HG03045 (cell line): ENCODE results near the gene GPR89B.
A peak's percentile ranks its signal among the peaks of the same experiment; 100 is the strongest.
"Not testable (repeated sequence)": the region's sequence is repeated elsewhere in the genome, so short reads cannot be mapped to it uniquely, and the experiment has no call there.

Source experiments
- ATAC-seq: cut with Tn5 transposase; IDR thresholded peaks from one replicate; pipeline ENCODE4 v1.9.1; 2021; ENCODE audit warnings: mild to moderate bottlenecking, moderate library complexity; ENCODE audit not compliant: unreplicated experiment

Gene GPR89B

DNA sequence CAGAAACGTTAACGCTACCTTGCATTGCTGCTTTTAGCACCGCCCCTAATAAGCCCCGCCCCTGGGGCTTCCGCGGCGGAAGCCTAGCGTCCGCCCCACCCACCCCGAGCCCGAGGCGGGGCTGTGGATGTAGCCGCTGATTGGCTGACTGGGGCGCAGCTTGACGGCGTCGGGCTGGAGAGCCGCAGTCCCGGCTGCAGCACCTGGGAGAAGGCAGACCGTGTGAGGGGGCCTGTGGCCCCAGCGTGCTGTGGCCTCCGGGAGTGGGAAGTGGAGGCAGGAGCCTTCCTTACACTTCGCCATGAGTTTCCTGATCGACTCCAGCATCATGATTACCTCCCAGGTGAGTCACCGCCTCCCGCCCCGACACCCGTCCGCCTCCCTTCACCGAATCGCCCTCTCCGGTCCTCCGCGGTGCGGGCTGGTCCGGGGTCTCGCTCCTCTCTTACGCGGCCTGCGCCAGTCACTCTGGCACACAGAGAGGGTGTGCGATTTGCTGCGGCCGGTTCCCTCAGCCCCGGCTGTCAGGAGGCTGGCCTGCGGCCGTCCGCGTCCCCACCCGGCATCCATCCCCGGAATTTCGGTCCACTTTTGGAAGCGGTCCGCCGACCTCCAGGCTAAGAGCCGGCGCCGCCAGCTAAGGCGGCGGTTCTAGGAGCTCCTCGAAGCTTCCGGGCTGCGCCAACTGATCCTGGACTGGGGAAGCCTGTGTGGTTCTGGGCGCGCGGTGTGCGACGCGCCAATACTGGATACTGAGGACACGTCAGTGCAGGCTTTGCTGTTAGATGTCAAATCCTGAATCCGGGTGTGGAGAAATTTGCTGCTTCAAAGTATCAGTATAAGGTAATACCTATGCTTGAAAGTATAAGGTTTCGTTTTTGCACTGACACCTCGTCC lies at the start of gene GPR89B:
TSS of gene GPR89B (plus strand) at position 185 of the 897 bp plus-strand sequence. CDS start at position 302, 117 bp downstream.
- peak; percentile 98 for ATAC-seq

DNA sequence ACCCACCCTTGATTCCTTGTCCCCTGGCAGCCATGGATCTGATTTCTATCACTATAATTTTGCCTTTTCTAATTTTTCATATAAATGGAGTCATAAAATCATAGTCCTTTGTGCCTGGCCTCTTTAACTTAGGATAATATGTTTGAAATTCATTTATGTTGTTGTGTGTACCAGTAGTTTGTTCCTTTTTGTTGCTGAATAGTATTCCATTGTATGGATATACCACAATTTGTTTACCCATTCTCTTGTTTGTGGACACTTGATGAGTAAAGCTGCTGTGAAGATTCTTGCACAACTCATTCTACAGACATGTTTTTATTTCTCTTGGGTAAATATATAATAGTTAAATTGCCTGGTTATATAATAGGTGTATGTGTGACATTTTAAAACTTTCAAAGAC lies 48.3 kb upstream of the GPR89B start:
- ATAC-seq, result no peak

DNA sequence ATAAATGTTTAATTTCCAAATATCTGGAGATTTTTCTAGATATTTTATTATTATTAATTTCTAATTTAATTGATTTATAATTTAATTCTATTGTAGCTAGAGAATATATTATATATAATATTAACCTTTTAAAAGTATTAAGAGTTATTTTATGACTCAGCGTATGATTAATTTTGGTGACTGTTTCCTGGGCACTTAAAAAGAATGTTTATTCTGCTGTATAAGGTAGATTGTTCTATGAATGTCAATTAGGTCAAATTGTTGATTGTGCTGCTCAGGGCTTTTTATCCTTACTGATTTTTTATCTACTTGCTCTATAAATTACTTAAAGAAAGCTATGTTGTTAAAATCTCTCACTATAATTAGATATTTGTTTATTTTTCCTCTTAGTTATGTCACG lies 45.7 kb upstream of the GPR89B start:
- no peak for ATAC-seq

DNA sequence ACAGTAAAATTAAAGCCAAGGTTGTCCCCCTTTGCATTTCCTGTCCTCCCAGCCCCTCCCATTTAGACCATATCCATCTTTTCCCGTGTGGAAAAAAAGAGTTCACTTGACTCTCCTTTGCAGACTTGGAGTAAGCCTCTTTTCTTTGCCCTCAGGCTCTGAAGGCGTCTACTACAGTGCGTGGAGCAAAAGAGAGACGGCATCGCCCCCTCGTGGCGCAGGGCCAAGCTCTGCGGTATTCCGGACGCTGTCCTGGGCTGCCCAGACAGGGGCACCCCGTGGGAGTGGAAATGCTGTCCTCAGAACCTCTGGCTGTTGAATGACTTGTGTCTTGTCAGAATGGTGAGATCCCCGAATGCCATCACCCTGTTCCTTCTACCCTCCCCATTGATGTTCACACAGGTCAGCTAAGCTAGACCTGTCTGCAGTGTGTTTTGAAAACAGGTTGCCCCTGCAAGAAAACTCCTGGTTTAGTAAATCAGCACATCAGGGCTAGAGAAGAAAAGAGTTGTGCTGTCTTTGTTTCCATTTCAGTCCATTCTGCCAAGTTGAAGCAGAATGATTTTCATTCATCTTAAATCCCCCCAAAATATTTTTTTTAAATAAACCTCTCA lies 37.9 kb upstream of the GPR89B start:
- ATAC-seq, result no peak

DNA sequence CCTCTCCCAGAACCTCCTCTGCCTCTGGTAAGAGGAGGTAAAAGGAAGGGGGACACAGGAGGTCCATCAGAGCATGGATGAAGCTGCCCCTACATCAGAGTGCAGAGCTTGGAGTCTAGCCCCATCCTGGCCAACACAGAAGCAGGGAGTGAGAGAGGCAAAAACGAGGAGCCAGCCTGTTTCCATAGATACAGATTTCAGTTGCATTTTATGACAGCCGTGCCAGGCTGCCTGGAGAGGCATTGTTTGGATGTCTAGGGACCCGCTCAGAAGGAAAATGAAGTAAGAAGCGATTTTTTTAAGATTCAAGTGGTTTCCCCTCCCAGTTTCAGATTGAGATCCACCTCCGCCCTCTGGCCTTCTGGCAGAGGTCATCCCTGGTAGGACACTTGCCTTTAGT lies 37.1 kb upstream of the GPR89B start:
- no peak for ATAC-seq

DNA sequence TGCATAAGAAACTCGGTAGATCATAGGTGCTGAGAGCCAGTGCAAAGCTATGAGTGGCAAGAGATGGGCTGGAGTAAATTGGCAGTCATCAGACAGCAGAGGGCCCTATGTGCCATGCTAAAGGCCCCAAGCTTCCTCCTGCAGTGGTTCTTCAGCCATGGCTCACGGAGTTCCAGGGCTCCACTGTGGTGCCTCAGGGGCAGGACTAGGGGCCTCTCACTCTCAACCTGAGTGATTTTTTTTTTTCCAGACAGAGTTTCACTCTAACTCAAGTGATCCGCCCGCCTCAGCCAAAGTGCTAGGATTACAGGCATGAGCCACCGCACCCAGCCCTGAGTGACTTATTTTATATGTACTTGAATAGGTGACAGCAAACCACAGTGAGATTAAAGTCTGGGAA lies 36.0 kb upstream of the GPR89B start:
- ATAC-seq, result no peak

DNA sequence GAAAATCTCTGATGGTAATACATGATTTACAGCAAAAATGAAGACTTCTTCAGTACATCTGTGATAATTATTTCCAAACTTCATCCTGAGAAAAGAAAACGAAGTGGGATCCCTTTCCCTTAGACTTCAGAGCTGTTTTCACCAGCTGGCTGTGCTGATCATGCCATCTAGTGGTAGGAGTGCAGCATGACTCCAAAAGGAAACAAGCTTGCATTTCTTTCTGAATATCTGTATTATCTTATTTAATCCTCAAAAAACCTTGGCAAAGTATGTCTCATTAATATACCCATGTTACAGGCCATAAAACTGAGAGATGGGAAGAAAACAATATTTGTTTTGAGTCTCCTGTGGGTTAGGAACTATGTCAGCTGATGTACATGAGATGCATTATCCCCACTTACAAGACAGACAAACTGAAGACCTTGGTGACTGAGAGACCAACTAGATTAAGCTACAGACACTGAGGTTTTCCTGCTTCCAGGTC lies 35.4 kb upstream of the GPR89B start:
- no peak for ATAC-seq

DNA sequence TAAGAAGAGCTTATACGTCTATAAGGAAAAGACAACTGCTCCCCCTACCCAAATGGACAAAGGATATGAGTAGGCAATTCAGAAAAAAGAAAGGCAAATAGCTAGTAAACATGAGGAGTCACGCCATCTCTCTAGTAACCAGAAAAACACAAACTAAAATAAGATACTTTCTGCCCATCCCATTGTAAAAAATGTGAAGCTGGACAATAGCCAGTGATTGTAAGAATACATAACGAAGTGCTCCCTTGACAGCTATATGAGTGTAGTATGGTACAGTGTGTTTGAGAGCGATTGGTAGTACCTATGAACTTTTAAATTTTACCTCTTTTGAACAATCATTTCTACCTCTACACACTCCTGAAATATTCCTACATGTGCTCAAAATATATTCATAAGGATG lies 33.1 kb upstream of the GPR89B start:
- ATAC-seq, result no peak

DNA sequence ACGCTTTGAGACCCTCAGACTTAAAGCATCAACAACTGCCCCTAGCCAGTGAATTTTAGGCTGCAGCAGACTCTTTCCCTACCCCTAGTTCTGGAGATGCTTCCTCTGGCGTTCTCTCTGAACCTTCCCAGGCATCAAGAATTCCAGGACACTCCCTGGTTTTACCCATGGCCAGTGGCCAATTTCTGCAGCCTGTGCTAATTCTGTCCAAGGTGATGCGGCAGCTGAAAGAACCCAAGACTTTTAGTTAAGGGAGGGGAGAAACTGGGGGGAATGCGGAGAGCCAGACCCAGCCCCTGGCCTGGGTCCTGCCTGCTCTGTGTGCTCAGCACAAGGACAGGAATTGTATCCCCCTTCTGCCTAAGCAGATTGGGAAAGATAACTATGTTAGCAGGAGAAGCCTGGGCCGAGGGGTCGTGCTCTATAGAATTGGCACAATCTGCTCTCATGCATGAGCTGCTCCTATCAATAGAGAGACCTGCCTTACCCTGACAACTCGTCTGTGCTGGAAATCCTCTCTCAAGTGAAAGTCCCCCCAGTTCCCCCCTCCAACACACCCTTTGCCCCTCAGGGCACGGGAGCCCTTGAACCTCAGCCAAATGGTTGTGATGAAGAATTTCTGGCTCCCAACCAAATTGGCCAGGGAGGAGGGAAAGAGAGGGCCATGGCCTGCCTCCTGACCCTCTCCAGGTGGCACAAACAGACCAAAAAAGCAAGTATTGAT lies 31.0 kb upstream of the GPR89B start:
- no peak for ATAC-seq

DNA sequence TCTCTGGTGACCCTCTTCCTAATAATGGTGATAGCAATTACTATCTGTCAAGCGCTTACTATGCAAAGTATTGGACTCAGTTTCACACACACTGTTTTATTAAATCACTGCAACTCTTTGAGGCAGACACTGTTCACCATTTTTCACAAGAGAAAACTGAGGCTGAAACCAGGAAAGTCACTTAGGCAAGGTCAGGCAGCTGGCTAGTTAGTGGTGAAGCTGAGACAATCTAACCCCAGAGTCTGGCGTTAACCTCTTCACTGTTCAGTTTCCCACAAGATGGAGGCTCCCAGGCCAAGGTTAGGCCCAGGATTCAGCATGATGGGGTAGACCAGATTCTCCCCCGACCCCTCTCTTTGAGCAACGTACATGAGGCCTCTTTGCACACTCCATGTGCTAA lies 30.4 kb upstream of the GPR89B start:
- ATAC-seq, result no peak

DNA sequence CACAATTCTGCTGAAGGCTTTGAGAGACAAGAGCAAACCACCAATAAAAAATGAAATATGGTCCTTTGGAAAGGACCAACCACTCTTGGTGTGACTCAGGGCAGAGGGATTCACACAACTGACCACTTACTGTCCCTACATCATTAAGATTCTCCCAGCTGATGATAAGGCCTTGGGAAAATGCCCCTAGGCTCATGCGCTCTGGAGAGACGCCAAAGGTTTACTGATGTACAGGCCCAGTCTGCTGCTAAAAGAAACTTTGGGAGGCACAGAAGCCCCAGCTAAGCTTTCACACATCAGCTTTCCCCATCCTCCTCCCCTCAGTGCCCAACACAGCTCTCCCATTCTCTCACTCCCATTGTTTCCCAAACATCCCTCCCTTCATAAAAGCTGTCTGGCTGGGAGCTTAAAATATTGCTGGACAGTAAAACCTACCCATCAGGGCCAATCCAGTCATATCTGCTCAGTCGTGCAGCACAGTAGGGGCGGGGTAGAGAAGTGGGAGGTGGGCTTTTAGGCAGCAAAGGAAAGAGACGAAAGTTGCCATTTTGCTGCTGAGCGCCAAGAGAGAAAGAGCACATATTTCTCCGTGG lies 25.9 kb upstream of the GPR89B start, which contains the start of gene GJA8:
TSS of gene GJA8 (plus strand) at position 543 of the 593 bp plus-strand sequence. CDS start 5,161 bp downstream, outside the sequence.
- ATAC-seq, result no peak

DNA sequence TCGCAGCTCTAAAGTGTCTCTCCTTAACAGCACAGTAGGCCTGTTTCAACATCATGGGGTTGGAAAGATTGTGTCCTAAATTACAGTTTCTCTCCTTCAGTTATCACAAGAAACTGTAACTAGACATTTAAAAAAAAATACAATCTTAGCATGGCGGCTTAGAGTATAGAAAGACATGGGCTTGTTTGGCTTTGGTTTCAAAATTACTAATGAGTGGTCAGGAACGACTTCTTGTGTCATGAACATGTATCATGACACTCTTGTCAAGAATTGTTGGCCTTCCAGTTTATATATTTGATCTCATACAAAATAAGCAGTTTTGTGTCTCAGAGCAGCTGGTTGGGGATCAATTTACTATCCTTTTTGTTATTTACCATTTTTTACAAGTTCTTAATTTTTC lies 23.5 kb upstream of the GPR89B start:
- no peak for ATAC-seq

DNA sequence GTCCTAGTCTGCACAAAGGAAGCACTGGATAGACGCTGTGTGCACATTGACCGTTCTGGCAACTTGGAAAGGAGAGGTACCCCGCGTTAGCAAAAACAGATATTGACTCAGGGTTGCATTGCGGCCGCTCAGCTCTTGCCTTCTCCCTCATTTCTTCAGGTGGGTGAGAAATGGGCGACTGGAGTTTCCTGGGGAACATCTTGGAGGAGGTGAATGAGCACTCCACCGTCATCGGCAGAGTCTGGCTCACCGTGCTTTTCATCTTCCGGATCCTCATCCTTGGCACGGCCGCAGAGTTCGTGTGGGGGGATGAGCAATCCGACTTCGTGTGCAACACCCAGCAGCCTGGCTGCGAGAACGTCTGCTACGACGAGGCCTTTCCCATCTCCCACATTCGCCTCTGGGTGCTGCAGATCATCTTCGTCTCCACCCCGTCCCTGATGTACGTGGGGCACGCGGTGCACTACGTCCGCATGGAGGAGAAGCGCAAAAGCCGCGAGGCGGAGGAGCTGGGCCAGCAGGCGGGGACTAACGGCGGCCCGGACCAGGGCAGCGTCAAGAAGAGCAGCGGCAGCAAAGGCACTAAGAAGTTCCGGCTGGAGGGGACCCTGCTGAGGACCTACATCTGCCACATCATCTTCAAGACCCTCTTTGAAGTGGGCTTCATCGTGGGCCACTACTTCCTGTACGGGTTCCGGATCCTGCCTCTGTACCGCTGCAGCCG lies 20.3 kb upstream of the GPR89B start:
- no peak for ATAC-seq

DNA sequence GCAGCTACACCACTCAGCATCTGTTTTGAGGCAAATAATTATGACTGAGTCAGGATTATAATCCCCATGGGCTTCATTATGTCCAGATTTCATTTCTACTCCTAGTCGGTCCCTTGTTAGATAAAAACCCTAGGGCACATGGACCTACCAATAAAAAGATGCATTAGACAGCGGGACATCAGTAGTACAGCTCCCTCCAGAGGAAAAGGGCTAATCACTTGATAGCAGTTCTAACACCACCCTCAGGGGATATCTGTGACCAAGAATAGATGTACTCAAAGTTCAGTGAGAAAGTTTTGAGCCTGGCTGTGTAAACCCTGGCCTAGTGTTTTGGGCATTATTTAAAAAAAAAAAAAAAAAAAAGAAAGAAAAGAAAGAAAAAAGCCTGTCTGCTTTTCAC lies 15.7 kb upstream of the GPR89B start:
- ATAC-seq, result no peak

DNA sequence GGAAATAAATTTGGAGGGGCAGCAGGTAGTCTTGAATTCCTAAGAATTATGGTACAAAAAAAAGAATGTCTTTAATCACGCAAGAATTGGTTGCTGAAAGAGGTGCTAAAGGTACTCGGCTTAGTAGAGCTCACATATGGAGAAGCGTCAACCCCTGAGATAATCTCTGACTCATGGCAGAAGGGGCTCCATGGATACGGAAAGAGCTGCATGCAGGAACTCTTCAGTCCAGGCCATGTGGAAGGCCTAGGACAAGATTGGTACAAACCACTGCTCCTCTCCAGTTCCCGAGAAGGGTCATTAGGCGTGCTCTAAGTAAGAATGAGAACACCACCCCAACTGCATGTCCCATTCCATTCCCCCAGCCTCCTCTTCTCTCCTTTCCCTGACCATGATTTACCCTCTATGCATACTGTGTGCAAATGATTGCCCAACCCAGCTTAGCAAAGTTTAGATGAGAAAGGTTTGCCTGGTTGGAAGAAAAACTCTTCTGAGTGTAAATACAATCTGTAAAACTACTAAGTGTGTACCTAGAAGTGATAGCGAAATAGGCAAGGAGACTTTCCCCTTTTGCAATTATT lies 14.8 kb upstream of the GPR89B start:
- ATAC-seq, result no peak

DNA sequence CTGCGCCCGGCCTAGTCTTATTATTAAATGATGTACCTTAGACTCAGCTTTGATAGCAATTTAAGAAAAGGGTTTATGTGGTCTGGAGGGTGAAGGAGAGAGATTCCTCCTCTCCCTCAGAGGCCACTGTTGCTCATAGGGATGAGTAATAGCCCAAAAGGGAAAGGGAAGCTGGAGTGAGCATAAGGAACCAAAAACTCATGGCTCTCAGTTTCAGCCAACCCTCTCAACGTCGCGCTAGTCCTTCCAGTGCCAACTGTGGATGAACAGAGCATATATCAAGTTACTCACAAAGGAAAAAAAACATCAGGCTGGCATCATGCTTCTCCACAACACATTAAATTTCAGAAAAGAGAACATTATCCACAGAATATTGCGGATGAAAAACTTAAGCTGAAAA lies 8.3 kb upstream of the GPR89B start:
- no peak for ATAC-seq

DNA sequence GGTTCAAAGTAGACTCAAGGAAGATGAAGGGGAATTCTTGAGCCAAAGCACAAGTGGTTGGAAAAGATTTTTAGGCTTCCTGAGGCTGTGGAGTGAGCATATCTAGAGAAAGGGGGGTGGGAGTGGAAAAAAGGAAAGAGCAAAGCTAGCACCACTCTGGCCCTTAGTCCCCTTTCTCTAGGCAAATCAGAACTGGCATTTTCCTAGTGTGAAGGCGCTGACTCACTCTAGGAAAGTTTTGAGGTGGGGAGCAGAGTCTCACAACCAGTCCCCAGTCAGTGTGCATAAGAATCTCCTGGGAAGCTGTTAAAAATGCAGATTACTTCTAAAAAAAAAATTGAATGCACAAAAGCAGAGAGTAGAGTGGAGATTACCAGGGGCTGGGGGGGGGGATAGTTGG lies 3.4 kb upstream of the GPR89B start:
- ATAC-seq, result no peak

DNA sequence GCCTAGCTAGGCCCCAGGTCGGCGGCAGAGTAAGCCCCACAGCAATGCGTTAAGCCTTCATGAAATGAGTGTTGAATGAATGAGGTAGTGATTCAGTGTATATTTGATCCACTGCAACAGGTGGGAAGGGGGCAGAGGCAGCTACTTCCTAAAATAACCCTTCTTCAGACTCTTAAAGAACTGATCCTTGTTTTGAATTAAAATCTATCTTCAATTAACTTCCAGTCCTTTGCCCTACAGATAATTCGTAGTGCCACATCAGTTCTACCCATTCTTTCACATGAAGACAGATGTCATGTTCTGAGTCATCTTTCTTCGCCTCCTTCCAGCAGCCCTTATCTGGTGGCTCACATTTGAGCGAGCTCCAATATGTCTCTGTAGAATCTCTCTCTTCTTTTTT lies 1.0 kb upstream of the GPR89B start:
- not testable (repeated sequence) for ATAC-seq

DNA sequence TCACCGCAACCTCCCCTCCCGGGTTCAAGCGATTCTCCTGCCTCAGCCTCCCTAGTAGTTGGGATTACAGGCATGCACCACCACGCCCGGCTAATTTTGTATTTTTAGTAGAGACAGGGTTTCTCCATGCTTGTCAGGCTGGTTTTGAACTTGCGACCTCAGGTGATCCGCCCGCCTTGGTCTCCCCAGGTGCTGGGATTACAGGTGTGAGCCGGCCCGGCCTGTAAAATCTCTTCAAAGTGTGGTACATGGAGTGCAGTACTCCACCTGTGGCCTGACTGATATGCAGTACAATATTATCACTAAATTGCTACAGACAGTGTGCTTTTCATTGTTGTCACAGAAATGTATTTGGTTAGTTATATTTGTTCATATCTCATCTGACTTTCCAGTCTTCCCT lies 531 bp upstream of the GPR89B start:
- not testable (repeated sequence) for ATAC-seq

DNA sequence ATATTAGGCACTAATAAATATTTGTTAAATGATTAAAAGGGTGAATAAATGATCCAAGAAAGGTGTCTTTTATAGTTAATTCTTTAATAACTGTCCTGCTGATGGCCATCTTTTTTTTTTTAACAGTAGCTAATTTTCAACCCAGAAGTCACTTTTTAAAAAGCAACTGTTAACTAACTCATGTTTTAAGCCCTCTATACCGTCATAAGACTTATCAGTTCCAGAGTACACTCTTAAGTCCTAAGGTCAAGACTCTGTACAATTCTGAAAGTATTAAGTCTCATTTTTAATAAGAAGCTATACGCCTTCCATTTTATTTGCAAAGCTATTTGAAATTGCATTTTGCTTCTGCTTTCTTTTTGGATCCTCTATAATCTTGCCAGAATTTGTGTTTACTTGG lies 2.9 kb downstream of the GPR89B start:
- not testable (repeated sequence) for ATAC-seq
